ENCODE measurements around the gene FXYD4. TPM values are rescaled to one million over a fixed set of nuclear protein-coding genes. Genes with fewer than 3 reads are reported as not detected.
A peak's percentile ranks its signal among the peaks of the same experiment; 100 is the strongest.

FXYD4 gene
- total RNA-seq, 2 donors from 2014 or later, result 0.97 TPM; not detected in 1

- DNase-seq, result no peak
- no peaks in the 10 kb centered on the region for H3K27me3 ChIP-seq (ENCODE audit: control insufficient read depth, insufficient read depth, low read length, poor library complexity, severe bottlenecking)
- peaks cover 16% of the 10 kb centered on the region for H3K4me1 ChIP-seq (ENCODE audit: control insufficient read depth, insufficient read depth, low read length)
- peak overlapping the region; percentile 100 for H3K4me3 ChIP-seq (ENCODE audit: low read length)
- Mint-ChIP-seq H3K4me1 (peaks cover 54% of the 10 kb centered on the region), H3K9me3 (no peaks in the 10 kb centered on the region), H3K27me3 (ENCODE audit: insufficient read depth) (no peaks in the 10 kb centered on the region), H3K4me3 (peak overlapping the region; percentile 98), H3K27ac (peak overlapping the region; percentile 100), H3K36me3 (ENCODE audit: low read depth) (peaks cover 65% of the 10 kb centered on the region)
- WGBS, 2 experiments (ENCODE audit: insufficient coverage in 1 of 2, insufficient read length in 1 of 2), result 80 to 81% methylated on average over 3 to 6 of the region's 6 CpGs
- H3K27ac ChIP-seq (ENCODE audit: low read depth, low read length), result no peak overlapping the region
- H3K9me3 ChIP-seq (ENCODE audit: control insufficient read depth, low read length), result no peaks in the 10 kb centered on the region
- peak overlapping the region; percentile 100 for H3K9ac ChIP-seq (ENCODE audit: extremely low read depth, low read length, poor library complexity, severe bottlenecking)
- peaks cover 72% of the 10 kb centered on the region for H3K36me3 ChIP-seq (ENCODE audit: control insufficient read depth, insufficient read depth, low read length)
- TF ChIP-seq CTCF (conservative IDR thresholded peaks at IDR 0.05), result no peak
Measured at GRCh38 chr10:43394868-43395267, 23.4 kb downstream of the FXYD4 start.

DNA sequence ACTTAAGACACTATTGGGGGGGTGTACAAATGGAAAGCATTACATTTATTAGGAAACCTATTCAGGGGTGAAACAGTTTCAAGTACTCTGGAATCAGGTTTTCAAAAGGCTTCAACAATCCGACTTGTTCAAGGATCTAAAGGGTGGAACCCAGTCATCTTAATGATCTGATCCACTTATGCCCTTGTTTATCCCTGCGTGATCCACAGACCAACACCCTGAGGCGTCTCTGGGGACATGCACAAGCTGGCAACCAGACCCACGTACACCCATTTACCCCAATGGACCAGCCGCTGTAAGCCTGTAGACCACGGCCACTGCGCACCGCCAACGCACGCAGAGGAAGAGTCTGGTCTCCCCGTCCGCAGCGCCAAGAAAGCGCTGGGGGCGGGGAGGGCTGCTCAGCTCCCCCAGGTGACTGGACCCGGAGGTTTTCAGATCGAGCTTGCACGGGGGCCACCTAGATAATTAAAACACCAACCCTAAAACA is 24.2 kb downstream of the FXYD4 start:
- Histone ChIP-seq H3K9me3 (ENCODE audit: control insufficient read depth, low read length) (no peaks in the 10 kb centered on the region), H3K36me3 (ENCODE audit: control insufficient read depth, insufficient read depth, low read length) (peaks cover 72% of the 10 kb centered on the region), H3K9ac (ENCODE audit: extremely low read depth, low read length, poor library complexity, severe bottlenecking) (peak overlapping the region; percentile 100), H3K27me3 (ENCODE audit: control insufficient read depth, insufficient read depth, low read length, poor library complexity, severe bottlenecking) (no peaks in the 10 kb centered on the region), H3K27ac (ENCODE audit: low read depth, low read length) (peak overlapping the region; percentile 95), H3K4me3 (ENCODE audit: low read length) (peak overlapping the region; percentile 100), H3K4me1 (ENCODE audit: control insufficient read depth, insufficient read depth, low read length) (peaks cover 11% of the 10 kb centered on the region)
- Mint-ChIP-seq H3K27me3 (ENCODE audit: insufficient read depth) (no peaks in the 10 kb centered on the region), H3K36me3 (ENCODE audit: low read depth) (peaks cover 58% of the 10 kb centered on the region), H3K27ac (peak overlapping the region; percentile 100), H3K9me3 (no peaks in the 10 kb centered on the region), H3K4me3 (peak overlapping the region; percentile 98), H3K4me1 (peaks cover 46% of the 10 kb centered on the region)
- 3 to 9% methylated on average over 10 to 18 of the region's 18 CpGs for whole genome bisulfite sequencing, 2 experiments (ENCODE audit: insufficient coverage in 1 of 2, insufficient read length in 1 of 2)
- no peak for DNase-seq
- no peak for TF ChIP-seq CTCF (conservative IDR thresholded peaks at IDR 0.05)

- peak overlapping the region; percentile 95 for H3K27ac ChIP-seq (ENCODE audit: low read depth, low read length)
- no peak for TF ChIP-seq CTCF (conservative IDR thresholded peaks at IDR 0.05)
- H3K9ac ChIP-seq (ENCODE audit: extremely low read depth, low read length, poor library complexity, severe bottlenecking), result peak overlapping the region; percentile 100
- Mint-ChIP-seq H3K4me1 (peaks cover 45% of the 10 kb centered on the region), H3K36me3 (ENCODE audit: low read depth) (peaks cover 52% of the 10 kb centered on the region), H3K9me3 (no peaks in the 10 kb centered on the region), H3K4me3 (peak overlapping the region; percentile 98), H3K27me3 (ENCODE audit: insufficient read depth) (no peaks in the 10 kb centered on the region), H3K27ac (peak overlapping the region; percentile 100)
- 0% methylated on average over 28 to 60 of the region's 71 CpGs for WGBS, 2 experiments (ENCODE audit: insufficient coverage in 1 of 2, insufficient read length in 1 of 2)
- H3K4me3 ChIP-seq (ENCODE audit: low read length), result peak overlapping the region; percentile 100
- DNase-seq, result peak; percentile 92
- no peaks in the 10 kb centered on the region for H3K9me3 ChIP-seq (ENCODE audit: control insufficient read depth, low read length)
- H3K27me3 ChIP-seq (ENCODE audit: control insufficient read depth, insufficient read depth, low read length, poor library complexity, severe bottlenecking), result no peaks in the 10 kb centered on the region
- peaks cover 12% of the 10 kb centered on the region for H3K4me1 ChIP-seq (ENCODE audit: control insufficient read depth, insufficient read depth, low read length)
- H3K36me3 ChIP-seq (ENCODE audit: control insufficient read depth, insufficient read depth, low read length), result peaks cover 67% of the 10 kb centered on the region
Measured at GRCh38 chr10:43396061-43396927, 24.9 kb downstream of the FXYD4 start.

Measured in endodermal cell (in vitro differentiated cells).